ENCODE results near the gene ABCA13.
A peak's percentile ranks its signal among the peaks of the same experiment; 100 is the strongest.

Gene ABCA13

GRCh38 chr7:48387932-48388331 is 216.7 kb downstream of the ABCA13 start:
- DNase-seq (ENCODE audit: low read depth in 1 of 2, low spot score in 1 of 2): no peak

GRCh38 chr7:48388911-48389310 is 217.7 kb downstream of the ABCA13 start:
- Histone ChIP-seq H3K4me3 (replicated peaks; ENCODE audit: insufficient read depth, low read length) (no peak overlapping the region), H3K27ac (replicated peaks) (peak overlapping the region; percentile 95), H3K27me3 (ENCODE audit: insufficient read depth, poor library complexity, severe bottlenecking) (no peaks in the 10 kb centered on the region)
- TF ChIP-seq SPI1 (IDR thresholded peaks at IDR 0.05; ENCODE audit: borderline replicate concordance, low read depth) (no peak), POLR2AphosphoS5 (IDR thresholded peaks at IDR 0.05; ENCODE audit: low read depth) (no peak), GABPA (IDR thresholded peaks at IDR 0.05; ENCODE audit: low read depth) (no peak)
- TF ChIP-seq, protein P1, sequence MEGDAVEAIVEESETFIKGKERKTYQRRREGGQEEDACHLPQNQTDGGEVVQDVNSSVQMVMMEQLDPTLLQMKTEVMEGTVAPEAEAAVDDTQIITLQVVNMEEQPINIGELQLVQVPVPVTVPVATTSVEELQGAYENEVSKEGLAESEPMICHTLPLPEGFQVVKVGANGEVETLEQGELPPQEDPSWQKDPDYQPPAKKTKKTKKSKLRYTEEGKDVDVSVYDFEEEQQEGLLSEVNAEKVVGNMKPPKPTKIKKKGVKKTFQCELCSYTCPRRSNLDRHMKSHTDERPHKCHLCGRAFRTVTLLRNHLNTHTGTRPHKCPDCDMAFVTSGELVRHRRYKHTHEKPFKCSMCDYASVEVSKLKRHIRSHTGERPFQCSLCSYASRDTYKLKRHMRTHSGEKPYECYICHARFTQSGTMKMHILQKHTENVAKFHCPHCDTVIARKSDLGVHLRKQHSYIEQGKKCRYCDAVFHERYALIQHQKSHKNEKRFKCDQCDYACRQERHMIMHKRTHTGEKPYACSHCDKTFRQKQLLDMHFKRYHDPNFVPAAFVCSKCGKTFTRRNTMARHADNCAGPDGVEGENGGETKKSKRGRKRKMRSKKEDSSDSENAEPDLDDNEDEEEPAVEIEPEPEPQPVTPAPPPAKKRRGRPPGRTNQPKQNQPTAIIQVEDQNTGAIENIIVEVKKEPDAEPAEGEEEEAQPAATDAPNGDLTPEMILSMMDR (IDR thresholded peaks at IDR 0.05; ENCODE audit: insufficient read depth, low read length): no peak
- TF ChIP-seq, protein P2, sequence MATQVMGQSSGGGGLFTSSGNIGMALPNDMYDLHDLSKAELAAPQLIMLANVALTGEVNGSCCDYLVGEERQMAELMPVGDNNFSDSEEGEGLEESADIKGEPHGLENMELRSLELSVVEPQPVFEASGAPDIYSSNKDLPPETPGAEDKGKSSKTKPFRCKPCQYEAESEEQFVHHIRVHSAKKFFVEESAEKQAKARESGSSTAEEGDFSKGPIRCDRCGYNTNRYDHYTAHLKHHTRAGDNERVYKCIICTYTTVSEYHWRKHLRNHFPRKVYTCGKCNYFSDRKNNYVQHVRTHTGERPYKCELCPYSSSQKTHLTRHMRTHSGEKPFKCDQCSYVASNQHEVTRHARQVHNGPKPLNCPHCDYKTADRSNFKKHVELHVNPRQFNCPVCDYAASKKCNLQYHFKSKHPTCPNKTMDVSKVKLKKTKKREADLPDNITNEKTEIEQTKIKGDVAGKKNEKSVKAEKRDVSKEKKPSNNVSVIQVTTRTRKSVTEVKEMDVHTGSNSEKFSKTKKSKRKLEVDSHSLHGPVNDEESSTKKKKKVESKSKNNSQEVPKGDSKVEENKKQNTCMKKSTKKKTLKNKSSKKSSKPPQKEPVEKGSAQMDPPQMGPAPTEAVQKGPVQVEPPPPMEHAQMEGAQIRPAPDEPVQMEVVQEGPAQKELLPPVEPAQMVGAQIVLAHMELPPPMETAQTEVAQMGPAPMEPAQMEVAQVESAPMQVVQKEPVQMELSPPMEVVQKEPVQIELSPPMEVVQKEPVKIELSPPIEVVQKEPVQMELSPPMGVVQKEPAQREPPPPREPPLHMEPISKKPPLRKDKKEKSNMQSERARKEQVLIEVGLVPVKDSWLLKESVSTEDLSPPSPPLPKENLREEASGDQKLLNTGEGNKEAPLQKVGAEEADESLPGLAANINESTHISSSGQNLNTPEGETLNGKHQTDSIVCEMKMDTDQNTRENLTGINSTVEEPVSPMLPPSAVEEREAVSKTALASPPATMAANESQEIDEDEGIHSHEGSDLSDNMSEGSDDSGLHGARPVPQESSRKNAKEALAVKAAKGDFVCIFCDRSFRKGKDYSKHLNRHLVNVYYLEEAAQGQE (IDR thresholded peaks at IDR 0.05; ENCODE audit: insufficient replicate concordance, low read depth): no peak
- peak in 1 of 2 experiments; percentile 19 for DNase-seq (ENCODE audit: low read depth in 1 of 2, low spot score in 1 of 2)

More at GRCh38 chr7:48387932-48388331, 216.7 kb downstream of the ABCA13 start:
- TF ChIP-seq SPI1 (IDR thresholded peaks at IDR 0.05; ENCODE audit: borderline replicate concordance, low read depth) (no peak), GABPA (IDR thresholded peaks at IDR 0.05; ENCODE audit: low read depth) (no peak), POLR2AphosphoS5 (IDR thresholded peaks at IDR 0.05; ENCODE audit: low read depth) (no peak)
- TF ChIP-seq, protein P2 (IDR thresholded peaks at IDR 0.05; ENCODE audit: insufficient replicate concordance, low read depth): no peak
- TF ChIP-seq, protein P1 (IDR thresholded peaks at IDR 0.05; ENCODE audit: insufficient read depth, low read length): no peak
- H3K4me3 ChIP-seq (replicated peaks; ENCODE audit: insufficient read depth, low read length): no peak overlapping the region
- no peaks in the 10 kb centered on the region for H3K27me3 ChIP-seq (ENCODE audit: insufficient read depth, poor library complexity, severe bottlenecking)
- H3K27ac ChIP-seq (replicated peaks): no peak overlapping the region

- Histone ChIP-seq H3K27me3 (ENCODE audit: insufficient read depth, poor library complexity, severe bottlenecking) (no peaks in the 10 kb centered on the region), H3K27ac (replicated peaks) (peak overlapping the region; percentile 95), H3K4me3 (replicated peaks; ENCODE audit: insufficient read depth, low read length) (no peak overlapping the region)
- DNase-seq (ENCODE audit: low read depth in 1 of 2, low spot score in 1 of 2): peak; percentile 75 to 82
- TF ChIP-seq, protein P1 (IDR thresholded peaks at IDR 0.05; ENCODE audit: insufficient read depth, low read length): no peak
- TF ChIP-seq SPI1 (IDR thresholded peaks at IDR 0.05; ENCODE audit: borderline replicate concordance, low read depth): peak; percentile 91
Observed at GRCh38 chr7:48389977-48390376, 218.7 kb downstream of the ABCA13 start.
